GM18861 (cell line): ENCODE measurements around the gene PHF2.

Source experiments
- ATAC-seq: cut with Tn5 transposase; IDR thresholded peaks from one replicate; pipeline ENCODE4 v1.9.1; 2021; ENCODE audit not compliant: unreplicated experiment

Gene PHF2

DNA sequence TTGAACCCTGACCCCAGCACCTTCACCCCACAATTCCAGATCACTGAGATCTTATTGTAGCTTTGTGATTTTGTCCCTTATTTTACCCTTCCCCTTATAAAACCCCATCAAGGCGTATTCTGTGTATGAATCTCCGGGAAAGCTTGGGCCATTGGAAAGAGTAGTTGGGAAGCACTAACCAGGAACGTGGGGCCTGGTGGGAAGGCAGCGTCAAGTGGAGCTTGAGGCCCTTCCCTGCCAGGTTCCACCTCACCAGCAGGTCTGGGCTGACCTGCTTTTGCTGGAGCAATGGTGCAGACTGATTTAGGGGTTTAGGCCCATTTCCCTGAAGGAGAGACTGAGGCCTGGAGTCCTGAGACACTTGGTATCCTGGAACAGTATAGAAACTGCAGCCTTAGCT is 9.3 kb downstream of the PHF2 start:
- ATAC-seq = no peak

DNA sequence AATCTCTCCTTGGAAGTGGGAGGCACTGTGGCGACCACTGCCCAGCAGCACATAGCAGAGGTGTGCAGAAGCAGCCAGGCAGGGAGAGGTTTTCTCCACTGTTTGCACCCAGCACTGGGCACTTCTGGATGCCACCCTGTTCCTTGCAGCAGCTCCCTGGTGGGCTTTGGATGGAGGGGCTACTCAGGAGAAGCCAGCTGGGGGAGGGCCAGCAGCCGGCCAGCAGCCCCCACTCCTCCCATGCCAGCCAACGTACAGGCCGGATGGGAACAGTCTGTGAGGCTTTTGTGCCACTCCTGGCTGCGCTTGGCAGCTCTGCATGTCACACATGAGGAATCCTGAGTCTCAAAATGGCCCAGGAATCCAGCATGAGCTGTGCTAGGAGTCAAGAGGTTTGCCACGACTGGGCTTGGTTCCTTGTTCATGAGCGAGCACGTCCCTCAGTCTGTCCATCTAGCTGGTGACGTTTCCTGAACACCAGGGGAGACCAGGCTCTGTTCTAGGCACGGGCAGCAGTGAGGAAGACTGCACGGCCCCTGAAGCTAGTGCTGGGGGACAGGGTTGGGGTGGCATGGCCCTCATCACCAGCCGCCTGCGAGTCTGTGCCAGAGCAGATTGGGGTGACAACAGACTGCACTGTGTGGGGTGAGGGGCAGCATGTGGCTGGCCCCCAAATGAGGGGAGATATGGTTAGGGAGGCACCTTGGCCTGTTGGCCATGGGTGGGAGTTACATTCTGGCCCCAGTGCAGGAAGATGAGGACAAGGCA is 10.1 kb downstream of the PHF2 start:
- ATAC-seq = no peak

DNA sequence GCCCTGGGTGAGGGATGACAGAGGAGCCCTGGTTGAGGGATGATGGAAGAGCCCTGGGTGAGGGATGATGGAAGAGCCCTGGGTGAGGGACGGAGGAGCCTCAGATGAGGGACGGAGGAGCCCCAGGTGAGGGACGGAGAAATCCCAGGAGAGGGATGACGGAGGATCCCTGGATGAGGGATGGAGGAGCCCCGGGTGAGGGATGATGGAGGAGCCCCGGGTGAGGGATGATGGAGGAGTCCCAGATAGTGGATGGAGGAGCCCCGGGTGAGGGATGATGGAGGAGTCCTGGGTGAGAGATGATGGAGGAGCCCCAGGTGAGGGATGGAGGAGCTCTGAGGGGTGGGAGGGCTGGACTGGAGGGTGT is 10.9 kb downstream of the PHF2 start:
- ATAC-seq = no peak

DNA sequence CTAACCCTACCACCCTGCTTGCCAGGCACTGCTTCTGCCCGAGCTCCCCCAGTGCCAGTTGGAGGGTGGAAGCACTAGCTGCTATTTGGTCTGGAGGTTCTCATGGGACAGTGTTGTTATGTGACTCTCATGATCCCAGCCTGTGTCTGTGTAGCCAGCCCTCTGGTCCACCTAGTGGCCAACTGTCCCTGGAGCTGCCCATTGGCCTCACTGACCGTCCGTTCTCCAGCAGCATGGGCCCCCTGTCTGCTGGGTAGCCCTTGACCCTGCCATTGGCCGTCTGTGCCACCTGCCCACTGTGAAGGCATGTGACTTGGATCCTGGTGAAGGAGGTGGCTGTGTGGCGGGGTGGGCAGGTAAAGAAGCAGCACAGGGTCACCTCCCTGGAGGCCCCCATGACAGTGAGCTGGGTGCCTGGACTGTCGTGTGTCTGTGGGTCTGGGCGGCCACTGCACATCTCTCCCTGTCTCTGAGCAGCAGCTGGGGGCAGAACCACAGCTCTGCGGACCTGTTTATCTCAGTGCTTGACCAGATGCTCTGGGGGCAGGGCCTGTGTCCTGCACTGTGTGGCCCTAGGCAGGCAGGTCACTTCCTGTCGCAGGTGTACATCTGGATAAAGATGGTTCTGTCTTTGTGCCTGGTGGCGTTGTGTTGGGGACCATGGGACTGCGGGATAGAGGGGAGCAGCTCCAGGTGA is 11.4 kb downstream of the PHF2 start:
- ATAC-seq = no peak

DNA sequence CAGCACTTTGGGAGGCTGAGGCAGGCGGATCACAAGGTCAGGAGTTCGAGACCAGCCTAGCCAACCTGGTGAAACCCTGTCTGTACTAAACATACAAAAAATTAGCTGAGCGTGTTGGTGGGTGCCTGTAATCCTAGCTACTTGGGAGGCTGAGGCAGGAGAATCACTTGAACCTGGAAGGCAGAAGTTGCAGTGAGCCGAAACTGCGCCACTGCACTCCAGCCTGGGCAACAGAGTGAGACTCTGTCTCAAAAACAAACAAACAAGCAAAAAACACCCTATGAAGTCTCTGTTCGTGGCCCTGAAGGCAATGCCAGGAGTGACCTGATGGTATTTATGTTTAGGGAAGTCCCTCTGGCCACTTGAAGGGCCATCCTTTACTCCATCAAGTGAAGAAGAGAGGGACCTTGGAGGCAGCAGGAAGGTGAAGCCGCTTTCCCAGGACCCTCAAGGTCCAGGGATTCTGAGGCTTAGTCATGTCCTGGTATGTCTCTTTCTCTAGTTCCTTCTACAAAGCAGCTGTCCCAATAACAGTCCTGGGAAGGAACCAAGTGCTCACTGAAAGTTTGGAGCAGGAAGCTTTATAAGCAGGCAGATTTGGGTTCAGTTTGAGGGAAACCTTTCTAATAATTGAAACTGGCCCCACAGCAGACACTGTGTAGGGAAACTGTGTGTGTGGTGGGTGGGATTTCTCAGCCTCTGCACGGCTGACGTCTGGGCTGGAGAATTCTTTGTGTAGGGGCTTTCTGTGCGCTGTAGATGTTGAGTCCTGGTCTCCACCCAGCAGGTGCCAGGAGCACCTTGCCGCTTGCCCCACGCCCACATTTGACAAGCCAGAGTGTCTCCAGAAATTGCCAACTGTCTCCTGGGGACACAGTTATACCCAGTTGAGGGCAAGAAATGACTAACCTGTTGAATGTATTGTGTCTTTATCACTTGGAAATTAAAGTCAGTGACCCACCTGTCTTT is 12.5 kb downstream of the PHF2 start:
- no peak for ATAC-seq

DNA sequence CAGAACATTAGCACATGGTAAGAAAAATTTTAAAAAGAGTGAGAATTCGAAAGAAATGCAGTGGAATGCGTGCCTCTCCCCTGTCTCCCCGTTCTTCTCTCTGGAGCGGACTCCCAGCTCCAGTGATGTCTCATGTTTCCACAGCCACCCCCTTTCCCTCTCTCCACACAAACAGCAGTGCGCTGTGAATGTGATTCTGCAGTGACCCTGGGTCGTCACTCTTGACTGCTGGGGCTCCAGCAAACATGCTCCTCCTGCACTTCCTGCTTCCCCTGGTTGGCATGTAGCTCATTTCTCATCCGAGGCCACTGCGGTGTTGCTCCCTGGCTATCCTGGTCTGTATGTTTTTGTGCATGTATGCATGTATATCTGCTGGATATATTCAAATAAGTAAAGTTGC is 13.3 kb downstream of the PHF2 start:
- ATAC-seq = no peak

DNA sequence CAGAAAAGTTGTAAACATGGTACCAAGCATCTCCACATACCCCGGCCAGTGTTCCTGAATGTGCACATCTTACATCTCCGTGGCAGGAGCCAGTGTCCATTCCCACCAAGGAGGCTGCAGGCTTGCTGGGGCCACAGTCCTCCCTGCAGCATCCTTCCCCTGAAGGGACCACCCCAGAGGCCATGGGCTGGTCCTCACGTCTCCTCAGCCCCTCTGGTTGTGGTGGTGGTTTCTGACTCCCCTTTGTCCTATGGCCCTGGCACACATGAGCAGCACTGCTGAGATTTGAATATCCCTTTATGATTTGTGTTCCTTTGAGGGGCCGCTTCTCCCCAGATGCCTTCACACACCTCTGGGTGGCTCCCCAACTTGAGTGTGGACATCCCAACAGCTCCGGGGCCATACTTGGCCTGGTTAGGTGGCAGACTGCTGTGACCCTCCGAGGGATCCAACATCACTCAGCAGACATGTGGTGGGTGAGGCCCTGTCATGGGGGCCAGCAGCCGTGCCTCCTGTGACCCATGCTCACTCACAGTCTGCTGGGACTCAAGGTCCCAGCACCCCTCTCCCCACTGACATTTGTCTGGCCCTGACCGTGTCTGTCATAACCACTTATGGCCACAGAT is 14.3 kb downstream of the PHF2 start:
- ATAC-seq = no peak

DNA sequence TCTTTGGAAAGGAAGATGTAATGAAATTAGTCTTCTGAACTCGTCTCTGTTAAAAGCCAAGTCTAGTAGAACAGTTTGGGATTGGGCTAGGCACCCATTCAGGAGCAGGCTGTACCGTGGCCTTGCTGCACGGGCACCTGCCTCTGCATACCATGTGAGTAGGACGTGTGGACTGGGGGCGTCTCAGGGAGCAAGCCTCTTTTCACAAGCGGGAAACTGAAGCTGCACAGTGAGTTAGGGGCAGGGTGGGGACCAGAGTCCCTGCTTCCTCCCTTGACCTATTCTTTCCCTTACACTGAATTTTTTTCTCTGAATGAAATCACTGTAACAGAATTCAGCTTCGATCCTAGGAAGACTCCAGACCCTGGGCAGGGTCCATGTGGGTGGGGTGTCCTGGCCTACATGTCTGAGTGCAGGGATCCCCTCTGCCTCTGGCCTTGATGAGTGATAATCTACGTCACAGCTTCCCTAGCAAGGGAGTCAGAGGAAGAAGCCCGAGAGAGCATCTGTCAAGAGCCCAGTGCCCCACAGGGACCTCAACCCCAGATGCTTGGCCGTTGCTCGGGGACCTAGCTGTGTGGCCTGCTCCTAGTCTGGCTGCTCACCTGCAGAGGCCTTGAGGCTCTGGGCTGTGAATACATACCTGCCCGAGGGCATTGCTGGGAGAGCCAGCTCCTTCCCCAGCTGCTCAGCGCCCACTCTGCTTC is 15.1 kb downstream of the PHF2 start:
- ATAC-seq = no peak

DNA sequence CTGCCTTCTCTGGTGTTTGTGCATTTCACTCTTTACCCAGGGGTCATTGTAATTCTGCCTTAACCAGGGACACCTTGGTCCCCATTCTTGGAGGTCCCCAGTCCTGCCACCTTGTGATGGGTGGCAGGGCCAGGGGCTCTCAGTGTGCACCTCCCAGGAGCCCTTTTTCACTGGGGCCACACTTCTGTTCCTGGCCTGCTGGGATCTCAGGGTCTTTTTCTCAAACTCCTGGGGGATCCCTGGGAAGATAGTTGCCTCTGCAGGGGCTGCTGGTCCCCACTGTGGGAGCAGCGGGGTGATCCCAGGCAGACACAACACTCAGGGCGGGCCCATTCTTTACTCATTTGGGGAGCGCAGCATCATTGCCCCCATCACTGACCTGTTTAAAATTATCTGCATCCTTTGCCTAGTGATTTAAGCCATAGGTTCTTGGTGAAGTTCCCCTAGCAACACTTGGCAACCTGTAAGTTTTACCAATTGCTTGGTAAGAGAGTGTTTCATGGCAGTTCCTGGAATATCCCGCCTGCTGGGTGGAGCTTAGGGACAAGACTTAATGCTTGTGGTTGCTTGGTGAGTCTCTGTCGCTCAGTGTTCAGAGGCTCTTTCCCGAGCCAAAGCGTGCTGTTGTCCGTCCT is 15.7 kb downstream of the PHF2 start:
- ATAC-seq = no peak

DNA sequence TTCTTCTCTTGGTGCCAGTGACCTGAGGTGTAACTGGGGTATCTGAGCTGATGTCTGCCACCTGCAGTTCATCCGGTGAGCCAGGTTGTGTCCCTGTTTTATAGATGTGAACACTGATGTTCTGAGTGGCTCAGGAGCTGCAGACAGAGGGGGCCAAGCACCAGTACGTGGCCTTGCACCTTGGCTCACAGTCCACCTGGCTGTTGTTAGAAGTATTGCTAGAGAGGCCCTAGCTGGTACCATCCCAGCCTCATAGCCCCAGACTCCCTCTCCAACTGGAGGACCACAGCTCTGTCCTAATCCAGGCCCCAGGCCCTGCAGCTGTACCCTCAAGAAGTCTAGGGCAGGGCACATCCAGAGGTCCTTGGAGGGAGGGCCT is 16.2 kb downstream of the PHF2 start:
- no peak for ATAC-seq

DNA sequence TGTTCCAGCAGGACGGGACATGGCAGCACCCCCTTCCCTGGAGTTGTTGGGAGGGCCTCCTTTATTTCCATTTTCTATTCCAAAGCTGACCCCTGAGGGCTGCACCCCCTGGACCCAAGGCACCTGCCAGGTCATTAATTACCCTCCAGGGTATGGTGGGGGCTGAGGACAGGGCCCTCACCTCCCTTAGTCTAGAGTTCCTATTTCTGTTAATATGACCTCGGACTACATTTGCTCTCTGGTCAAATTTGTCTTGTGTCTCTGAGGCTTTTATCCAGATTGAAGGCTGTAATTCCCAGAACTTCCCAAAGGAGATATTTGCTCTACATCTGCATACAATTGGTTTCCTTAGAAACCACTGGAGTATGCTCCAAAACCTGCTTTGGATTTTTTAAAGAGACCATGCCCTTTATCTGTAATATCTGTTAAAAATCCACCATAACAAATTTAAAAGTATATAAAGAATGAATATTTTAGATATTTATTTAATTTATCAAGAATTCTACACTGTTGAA is 16.8 kb downstream of the PHF2 start:
- no peak for ATAC-seq

DNA sequence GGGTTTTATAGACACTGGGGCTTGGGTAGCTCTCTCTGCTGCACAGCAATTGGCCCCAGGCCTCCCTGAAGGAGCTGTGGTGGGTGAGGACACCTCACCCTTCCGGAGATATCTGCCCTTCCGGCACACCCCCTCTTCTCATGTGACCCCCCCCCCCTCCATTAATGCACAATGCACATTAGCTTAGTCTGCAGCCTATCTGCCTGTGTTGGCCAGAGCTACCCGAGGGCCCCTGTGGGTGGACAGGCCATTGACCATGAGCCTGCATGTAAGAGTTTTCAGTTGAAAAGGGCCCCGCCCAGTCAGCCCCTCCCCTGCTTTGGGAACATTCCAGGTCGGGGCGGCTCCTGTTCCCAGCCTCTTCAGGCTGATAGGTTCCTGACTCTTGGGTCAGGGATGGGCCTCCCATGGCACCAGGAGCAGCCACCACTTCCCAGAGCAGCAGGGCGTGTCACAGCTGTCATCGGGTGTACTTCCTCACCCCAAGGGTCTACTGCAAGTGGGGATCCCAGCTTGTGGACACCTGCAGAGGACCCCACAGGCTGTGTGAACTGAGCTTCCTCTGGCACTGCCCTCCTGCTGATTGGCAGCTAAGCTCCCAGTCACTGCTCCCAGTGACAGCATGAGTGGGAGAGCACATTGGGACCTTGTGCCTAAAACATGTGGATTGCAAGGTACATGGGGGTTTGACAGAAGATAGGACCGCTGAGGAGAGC is 17.8 kb downstream of the PHF2 start:
- ATAC-seq = no peak

DNA sequence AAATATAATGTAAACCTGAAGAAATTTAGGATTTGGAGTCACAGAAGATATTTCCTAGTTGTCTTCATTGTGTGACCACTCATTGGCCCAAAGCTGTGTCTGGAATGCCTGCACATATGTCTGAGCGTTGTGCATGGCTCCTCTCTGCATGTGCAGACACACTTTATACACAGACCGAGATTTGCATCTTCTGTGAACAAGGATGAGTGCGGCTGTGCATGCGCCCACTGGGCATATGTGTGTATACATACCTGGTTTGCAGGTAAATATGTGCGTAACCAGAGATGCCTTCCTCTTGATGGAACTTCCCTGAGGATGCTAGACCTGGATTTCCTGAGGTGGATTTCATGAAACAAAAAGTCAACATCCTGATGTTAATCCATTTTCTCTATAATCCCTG is 19.1 kb downstream of the PHF2 start:
- ATAC-seq = no peak

DNA sequence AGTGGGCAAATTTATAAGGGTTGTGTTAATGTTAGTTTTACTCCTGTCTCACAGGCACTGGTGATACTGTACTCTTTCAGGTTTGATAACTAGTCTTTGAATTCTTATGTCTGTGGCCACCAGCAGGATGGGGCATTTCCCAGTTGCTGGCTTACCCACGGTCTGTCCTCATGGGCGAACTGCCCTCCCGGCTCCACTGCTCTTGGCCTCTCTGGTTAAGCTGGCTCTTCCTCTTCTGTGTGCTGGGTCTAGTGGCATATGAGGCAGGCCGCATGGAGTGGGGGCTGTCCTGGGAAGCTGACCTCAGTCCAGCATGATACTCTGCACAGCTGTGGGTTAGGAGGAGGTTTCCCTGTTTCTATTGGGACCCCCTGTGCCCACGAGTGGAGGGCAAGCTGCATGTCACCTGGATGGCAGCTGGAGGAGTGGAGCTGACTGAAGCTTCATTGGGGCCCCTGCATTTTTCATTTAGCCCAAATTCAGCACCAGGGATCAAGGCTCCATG is 19.5 kb downstream of the PHF2 start:
- no peak for ATAC-seq

DNA sequence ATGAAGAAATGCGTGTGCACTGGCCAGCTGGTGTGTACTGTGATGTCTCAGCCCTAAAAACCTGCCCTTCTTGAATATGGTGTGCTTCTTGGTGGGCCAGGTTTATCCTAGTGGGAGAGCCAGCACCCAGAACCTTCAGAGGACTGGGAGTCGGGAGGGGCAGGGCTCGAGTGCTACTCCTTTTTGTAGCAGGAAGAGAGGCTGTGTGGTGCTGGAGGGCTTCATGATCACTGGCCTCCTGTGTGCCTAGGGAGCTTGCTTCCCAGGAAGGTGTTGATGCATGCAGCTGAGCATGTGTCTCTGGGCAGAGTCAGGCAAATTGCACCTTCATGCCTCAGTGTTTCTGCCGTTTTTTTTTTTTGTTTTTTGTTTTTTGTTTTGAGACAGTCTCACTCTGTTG is 20.0 kb downstream of the PHF2 start:
- no peak for ATAC-seq

DNA sequence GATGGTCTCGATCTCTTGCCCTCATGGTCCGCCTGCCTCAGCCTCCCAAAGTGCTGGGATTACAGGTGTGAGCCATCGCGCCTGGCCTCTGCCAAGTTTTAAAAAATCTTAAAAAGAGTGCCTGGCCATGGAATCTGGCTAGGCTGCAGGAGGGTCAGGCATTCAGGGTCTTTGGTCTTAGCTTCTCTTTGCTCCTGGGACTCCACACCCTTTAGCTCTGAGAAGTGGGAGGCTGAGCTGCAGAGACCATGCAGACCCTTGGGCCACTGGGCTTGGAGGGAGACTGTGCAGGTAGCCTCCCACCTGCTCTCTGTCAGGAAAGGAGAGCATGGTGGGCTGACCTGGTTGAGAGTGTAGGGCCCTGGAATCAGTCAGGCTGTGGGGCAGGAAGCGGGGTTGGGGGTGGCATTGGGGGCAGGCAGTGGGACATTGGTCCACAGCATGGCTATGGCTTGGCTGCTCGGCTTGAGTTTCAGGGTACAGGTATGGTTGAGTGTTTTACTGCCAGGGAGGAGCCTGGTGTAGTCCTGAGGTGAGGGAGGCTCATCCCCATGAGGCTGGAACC is 20.8 kb downstream of the PHF2 start:
- ATAC-seq = no peak

DNA sequence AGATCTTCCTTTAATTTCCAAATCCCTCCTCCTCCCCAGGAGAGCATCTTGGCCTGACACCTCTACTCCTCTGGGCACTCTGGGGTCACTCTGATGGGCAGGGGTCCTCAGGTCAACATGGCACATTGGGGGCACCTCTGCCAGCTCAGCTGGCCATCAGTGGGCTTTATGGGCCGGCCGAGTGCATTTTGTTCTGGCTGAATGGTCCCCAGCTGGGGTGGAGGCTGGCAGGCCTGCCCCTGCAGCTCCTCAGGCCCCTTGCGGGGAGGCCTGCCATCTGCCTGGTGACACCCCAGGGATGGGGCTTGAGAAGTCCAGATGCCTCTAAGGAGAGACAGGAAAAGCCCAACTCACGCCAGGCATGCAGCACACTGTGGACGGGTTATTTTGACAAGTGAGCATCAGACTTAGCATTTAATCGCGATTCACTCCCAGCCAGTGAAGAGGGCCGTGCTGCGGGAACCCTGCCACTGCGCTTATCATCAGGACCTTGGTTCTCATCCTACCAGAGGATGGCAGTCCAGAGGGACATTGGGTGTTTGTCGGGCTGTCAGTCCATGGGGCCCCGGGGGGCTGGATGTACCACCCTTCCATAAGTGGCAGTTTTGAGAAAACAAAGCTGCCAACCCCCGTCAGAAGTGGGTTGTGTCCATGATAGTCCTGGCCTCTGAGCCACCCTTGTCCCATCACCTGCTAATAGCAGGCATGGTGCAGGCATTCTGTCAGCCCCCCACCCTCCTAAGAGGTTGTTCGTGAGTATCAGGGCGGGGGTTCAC is 21.7 kb downstream of the PHF2 start:
- ATAC-seq = no peak

DNA sequence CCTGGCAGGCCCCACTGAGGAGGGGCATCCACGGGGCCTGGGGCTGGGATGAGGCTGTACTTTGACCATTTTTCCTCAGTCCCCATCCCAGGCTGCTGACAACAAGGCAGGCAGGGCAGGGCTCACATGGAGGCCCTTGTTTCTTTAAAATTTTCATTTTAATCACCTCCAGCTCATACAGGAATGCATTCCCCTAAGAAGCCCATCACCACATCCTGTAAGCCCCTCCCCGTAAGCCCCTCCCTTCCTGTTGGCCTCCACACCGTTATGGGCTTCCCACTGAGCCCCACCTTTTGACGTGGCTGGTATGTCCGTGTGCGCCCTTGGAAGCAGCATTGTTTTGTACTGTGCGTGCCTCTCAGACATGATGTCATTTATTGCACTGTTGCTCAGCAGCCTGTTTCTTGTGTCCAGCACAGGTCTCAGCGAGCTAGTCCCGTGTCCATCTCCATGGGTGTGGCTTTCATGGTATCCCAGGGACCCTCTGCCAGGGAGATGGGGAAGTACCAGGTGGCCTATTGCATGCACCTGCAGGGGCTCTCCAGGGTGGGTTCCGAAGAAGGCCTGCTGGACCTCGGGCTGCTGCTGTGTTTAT is 22.4 kb downstream of the PHF2 start:
- no peak for ATAC-seq
